22Rv1 (cell line): ENCODE results near the gene CAPN12.

ENCODE experiments used
- H3K27ac ChIP-seq: fragments of 450-650 bp; 2 replicates; pipeline ENCODE4 v1.5.1; 2017
- ZFX ChIP-seq: fragments of 450-650 bp; IDR thresholded peaks from 2 replicates; pipeline ENCODE4 v1.6.1; 2017; ENCODE audit warnings: antibody characterized with exemption, borderline replicate concordance
- TF ChIP-seq, protein P1 (sequence below): fragments of 450-650 bp; IDR thresholded peaks from 2 replicates; pipeline ENCODE4 v1.5.1; 2017; ENCODE audit warnings: mild to moderate bottlenecking

The CAPN12 gene

DNA sequence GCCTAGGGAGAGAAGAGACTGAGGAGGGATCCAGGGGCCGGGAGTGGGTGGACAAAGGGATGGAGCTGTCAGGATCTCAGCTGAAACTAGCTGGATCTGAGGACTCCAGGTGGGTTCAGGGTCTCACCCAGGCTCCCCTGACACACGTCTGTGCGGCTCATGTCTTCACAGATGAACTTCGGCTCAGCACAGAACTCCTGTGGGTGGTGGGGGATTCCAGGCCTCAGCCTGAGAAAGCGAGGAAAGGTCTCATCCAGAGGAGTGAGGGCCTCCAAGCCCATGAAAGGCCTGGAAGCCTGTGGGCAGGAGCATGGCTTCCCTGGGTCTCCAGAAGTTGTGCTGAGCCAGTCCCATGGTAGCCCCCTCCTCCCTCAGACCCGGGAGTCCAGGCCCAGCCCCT lies 1.4 kb downstream of the CAPN12 start:
- no peak overlapping the region for H3K27ac ChIP-seq

GRCh38 chr19:38742296-38742695 lies 2.0 kb downstream of the CAPN12 start:
- TF ChIP-seq, protein P1, sequence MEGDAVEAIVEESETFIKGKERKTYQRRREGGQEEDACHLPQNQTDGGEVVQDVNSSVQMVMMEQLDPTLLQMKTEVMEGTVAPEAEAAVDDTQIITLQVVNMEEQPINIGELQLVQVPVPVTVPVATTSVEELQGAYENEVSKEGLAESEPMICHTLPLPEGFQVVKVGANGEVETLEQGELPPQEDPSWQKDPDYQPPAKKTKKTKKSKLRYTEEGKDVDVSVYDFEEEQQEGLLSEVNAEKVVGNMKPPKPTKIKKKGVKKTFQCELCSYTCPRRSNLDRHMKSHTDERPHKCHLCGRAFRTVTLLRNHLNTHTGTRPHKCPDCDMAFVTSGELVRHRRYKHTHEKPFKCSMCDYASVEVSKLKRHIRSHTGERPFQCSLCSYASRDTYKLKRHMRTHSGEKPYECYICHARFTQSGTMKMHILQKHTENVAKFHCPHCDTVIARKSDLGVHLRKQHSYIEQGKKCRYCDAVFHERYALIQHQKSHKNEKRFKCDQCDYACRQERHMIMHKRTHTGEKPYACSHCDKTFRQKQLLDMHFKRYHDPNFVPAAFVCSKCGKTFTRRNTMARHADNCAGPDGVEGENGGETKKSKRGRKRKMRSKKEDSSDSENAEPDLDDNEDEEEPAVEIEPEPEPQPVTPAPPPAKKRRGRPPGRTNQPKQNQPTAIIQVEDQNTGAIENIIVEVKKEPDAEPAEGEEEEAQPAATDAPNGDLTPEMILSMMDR = no peak
- TF ChIP-seq ZFX = no peak

More for the DNA sequence above, 1.4 kb downstream of the CAPN12 start:
- TF ChIP-seq ZFX = no peak
- TF ChIP-seq, protein P1 = no peak

DNA sequence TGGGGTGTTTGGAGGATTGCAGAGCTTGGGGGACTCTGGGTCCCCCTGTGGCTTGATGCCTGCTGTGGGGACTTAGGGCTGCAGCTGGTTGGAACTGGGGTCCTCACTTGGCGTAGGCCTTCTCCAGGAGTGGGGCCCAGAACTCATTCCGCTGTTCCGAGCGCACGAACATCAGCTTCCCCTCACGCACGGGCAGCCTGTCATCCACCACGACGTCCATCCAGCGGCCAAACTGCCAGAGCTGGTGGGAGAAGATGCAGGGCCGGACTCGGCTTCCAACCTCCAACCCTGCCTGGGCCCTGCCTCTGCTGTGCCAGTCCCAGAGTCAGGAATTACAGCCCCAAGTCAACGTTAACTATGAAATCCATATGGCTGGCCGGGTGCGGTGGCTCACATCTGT lies 2.6 kb downstream of the CAPN12 start:
- H3K27ac ChIP-seq = no peak overlapping the region
- no peak for TF ChIP-seq ZFX
- TF ChIP-seq, protein P1 = no peak

More at GRCh38 chr19:38742296-38742695, 2.0 kb downstream of the CAPN12 start:
- H3K27ac ChIP-seq = no peak overlapping the region

- TF ChIP-seq, protein P1 = no peak
- no peak for TF ChIP-seq ZFX
- H3K27ac ChIP-seq = no peak overlapping the region
Measured at GRCh38 chr19:38740932-38741331, 3.3 kb downstream of the CAPN12 start.

DNA sequence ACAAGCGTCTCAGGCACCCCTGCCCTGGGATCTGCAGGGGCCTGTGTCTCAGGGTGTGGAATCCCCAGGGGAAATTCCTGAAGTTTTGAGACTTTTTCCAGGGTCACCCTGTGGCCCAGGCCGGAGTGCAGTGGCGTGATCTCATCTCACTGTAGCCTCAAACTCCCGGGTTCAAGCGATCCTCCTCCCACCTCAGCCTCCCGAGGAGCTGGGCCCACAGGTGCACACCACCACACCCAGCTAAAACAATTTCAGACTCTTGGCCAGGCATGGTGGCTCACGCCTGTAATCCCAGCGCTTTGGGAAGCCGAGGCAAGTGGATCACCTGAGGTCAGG lies 4.0 kb downstream of the CAPN12 start:
- no peak overlapping the region for H3K27ac ChIP-seq
- TF ChIP-seq, protein P1 = no peak
- TF ChIP-seq ZFX = no peak

DNA sequence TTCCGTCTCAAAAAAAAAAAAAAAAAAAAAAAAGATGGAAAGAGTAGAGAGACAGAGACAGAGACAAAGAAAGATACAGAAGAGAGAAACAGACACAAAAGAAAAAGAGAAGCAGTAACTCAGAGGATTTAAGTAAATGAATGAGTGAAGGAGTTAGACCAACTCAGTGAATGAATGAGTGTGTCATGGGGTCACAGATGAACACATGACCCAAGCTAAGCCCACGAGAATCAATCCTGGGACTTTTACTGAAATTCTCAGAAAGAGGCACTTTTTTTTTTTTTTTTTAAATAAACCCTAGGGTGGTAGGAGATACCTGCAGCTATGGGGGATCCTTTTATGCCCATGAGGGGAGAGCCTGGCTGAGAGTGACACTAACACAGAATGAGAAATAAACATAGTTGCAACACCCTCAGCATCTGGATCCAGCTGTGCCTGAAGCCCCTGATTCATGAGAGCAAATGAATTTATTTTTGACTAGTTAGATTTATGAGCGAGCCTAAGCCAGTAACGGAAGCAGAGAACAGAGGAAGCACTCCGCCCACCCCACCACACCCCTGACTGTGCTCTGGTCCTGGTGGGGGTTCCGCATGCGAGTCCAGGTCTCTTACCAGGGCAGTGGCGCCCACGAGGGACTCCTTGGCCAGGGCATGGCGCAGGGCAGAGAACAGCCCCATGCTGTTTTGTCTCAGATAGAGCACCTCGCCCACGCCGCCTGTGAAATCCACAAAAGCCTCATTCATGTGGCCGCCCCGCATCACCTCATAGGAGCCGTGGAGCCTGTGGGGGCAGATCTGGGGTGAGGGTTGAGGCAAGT lies 4.6 kb downstream of the CAPN12 start:
- H3K27ac ChIP-seq = no peak overlapping the region
- TF ChIP-seq, protein P1 = no peak
- no peak for TF ChIP-seq ZFX

DNA sequence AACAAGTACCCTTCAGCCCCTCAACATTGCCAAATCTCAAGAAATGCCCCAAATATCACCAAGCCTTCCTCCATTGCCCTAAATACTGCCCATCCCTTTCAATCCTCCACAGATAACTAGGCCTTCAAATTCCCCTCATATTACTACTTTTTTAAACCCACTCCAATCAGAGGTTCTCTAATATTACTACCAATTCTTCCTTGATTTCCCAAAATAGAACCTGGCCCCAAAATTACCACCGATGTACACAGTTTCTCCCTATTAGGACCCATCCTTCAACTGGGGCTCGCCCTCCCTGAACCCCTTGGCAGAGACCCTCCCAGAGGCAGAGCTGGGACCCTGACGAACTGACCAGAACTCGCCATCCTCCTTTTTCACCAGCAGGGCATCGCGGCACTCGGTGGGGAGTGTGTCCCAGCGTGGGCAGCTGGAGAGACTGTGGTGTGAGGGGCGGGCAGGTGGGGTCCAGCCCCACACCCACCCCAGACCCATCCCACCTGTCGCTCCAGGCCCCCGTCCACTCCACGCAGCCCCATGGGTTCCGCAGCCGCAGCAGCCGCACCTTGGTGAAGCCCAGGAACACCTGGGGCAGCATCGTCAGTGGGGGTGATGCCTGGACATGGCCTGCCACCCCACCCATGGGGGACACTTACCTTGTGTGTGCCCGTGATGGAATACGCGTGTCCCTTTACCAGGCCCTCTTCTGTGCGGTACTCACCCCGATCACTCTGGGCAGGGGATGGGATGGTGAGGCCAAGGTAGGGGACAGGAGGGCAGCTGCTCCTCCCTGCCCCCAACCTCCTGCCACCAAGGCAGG lies 6.1 kb downstream of the CAPN12 start:
- H3K27ac ChIP-seq = no peak overlapping the region
- TF ChIP-seq, protein P1 = no peak
- no peak for TF ChIP-seq ZFX
